Stimulated activated CD4-positive, alpha-beta T cell treated with anti-CD3 and anti-CD28 coated beads, Interleukin-4, amount 100 ng/mL, for 4 hours (primary cell): ENCODE data around the gene PRR29.
"Not testable (repeated sequence)": the region's sequence is repeated elsewhere in the genome, so short reads cannot be mapped to it uniquely, and the experiment has no call there.

Experiments
- DNase-seq, 2 experiments: peaks; one replicate each; pipeline ENCODE4 v3.0.0-alpha.2; 2020

Gene PRR29

GRCh38 chr17:63998721-63999679 is 849 bp downstream of the PRR29 start:
- peak in 1 of 2 experiments; percentile 38 for DNase-seq

- DNase-seq: no peak
Observed at GRCh38 chr17:63999680-64000531, 1.8 kb downstream of the PRR29 start.

GRCh38 chr17:64001091-64001579 is 3.0 kb downstream of the PRR29 start:
- DNase-seq: no peak

- no peak for DNase-seq
Observed at GRCh38 chr17:64001763-64002529, 3.8 kb downstream of the PRR29 start.

GRCh38 chr17:64002658-64003525 is 4.7 kb downstream of the PRR29 start:
- DNase-seq: no peak

GRCh38 chr17:64003526-64004121 is 5.5 kb downstream of the PRR29 start:
- DNase-seq: no peak

- DNase-seq: no peak
Observed at GRCh38 chr17:64004218-64004770, 6.1 kb downstream of the PRR29 start.

- no peak for DNase-seq
Observed at GRCh38 chr17:64004903-64005733, 7.0 kb downstream of the PRR29 start.

GRCh38 chr17:64005734-64006167 is 7.6 kb downstream of the PRR29 start:
- DNase-seq: no peak

- DNase-seq: no peak
Observed at GRCh38 chr17:64006361-64007088, 8.4 kb downstream of the PRR29 start.

- not testable (repeated sequence) for DNase-seq
Observed at GRCh38 chr17:64007089-64007837, 9.1 kb downstream of the PRR29 start.

- no peak for DNase-seq
Observed at GRCh38 chr17:64007838-64008282, 9.7 kb downstream of the PRR29 start.

- DNase-seq: no peak
Observed at GRCh38 chr17:64008346-64008745, 10.2 kb downstream of the PRR29 start.

GRCh38 chr17:64008830-64009229 is 10.7 kb downstream of the PRR29 start:
- no peak for DNase-seq

- DNase-seq: no peak
Observed at GRCh38 chr17:64009571-64010402, 11.6 kb downstream of the PRR29 start.

GRCh38 chr17:64015447-64015846 is 17.3 kb downstream of the PRR29 start:
- DNase-seq: no peak

GRCh38 chr17:64016231-64016784 is 18.2 kb downstream of the PRR29 start:
- no peak for DNase-seq
